Activated CD8-positive, alpha-beta memory T cell treated with anti-CD3 and anti-CD28 coated beads, Interleukin-2, amount 50 U/mL, for 48 hours (primary cell): ENCODE data around the gene MTUS2.

Source experiments
- DNase-seq: peaks from one replicate; pipeline ENCODE4 v3.0.0-alpha.2; 2020

The MTUS2 gene

GRCh38 chr13:29117663-29118062 lies 297.5 kb downstream of the MTUS2 start:
- DNase-seq, result no peak

GRCh38 chr13:29118471-29118870 lies 298.3 kb downstream of the MTUS2 start:
- no peak for DNase-seq

DNA sequence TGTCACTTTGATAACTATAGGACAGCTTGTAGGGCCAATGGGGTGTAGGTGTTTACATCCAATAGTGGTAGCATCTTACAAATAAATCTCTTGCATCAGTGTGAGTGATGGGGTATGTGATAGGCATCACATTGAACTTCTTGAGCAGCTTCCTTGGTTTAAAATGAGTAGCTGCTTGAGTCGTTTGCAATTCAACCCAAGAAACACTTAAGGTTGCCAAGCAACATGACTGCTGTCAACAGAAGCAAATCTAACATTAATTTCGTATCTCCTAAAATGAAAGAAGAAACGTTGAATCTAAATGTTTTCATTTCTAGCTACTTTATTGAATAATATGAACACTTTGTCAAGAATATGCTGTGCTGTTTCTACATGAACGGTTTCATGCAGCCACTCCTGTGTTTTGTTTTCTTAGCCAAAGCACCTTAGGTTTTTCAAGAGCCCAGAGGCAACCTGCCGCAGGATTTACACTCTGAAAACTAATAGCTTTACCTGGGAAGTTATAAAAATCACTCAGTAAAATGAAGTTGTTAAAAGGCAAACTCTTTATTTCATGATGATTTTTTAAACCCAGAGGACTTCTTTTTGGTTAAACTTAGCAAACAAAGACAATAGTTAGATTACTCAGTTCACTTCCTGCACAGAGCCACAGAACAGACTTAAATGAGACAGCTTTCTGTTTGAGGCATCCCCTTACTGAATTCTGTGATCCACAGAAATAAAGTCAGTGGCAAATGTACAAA lies 305.2 kb downstream of the MTUS2 start:
- no peak for DNase-seq

- DNase-seq, result no peak
These were observed 305.8 kb downstream of the MTUS2 start for GRCh38 chr13:29125934-29126424.

DNA sequence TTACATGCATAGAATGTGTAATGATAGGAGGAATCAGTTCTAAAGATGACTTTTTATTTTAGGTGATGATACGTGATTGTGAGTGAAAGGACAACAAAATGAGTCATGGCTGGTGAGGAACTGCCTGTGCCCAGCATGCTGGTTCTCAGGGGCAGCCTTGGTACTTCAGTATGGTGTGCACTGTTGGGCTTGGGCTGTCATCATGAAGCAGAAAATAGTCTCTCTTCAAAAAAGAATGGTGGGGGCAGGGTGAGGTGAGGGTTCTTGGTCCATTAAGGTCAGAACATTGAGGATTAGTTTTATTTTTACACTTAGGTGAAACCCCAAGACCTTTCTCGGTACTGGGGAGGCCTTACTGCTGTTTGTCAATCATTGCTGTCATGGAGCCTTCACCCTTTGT lies 309.5 kb downstream of the MTUS2 start:
- no peak for DNase-seq

- DNase-seq, result no peak
These were observed 311.0 kb downstream of the MTUS2 start for GRCh38 chr13:29131159-29131558.

GRCh38 chr13:29131881-29132668 lies 311.9 kb downstream of the MTUS2 start:
- DNase-seq, result no peak

GRCh38 chr13:29136341-29136740 lies 316.2 kb downstream of the MTUS2 start:
- no peak for DNase-seq

GRCh38 chr13:29137016-29137415 lies 316.9 kb downstream of the MTUS2 start:
- DNase-seq, result no peak

DNA sequence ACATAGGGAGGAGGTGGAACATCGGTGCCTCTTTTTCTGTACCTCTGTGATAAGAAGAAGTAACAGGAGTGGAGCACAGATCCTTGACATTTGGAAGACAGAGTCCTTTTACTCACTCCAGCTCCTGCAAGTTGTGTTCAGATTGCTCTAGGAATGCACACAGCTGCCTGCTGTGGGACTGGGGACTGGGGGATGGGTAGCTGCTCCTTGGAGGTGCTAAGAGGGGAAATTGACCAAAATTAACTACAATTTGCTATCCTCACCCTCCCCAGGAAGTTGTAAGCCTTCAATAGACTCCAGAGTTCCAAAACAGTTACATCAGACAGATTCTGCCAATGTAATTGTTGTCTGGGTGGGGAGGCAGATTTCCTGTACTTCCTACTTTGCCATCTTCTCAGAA lies 317.9 kb downstream of the MTUS2 start:
- no peak for DNase-seq

DNA sequence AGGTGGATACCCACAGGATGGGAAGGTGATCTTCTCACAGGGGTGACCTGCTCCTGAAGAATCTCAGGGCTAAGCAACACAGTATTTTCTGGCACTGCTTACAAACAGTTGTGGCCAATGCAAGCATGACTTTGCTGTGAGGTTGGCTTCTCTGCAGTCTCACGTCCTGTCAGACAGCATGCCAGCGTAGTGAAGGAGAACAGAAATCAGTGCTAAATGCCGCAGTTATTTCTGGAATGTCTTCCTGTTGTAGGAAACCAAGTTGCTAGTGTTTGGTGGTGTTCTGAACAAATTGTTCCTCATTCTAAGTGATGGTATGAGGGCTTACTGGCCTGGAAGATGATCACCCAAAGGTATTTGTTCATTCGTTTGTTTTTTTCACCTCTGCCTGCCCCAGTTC lies 320.1 kb downstream of the MTUS2 start:
- DNase-seq, result no peak

GRCh38 chr13:29143847-29144246 lies 323.7 kb downstream of the MTUS2 start:
- no peak for DNase-seq

DNA sequence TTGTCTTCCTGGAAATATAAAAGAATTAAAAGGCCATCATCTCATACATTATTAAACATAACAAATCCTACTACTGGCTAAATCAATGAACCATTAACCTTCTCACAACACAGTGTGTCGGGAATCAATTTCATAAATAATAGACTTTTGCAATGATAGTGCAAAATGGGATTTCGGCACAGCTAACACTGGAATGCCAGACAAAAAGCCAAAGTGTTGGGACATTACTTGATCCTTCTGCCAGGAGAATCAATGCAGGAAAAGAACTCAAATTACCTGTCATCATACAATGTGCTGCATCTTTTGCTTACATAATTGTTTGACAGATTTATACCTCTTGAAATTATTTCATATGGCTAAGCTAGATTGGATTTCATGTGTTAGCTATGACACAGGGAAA lies 334.3 kb downstream of the MTUS2 start:
- DNase-seq, result no peak

GRCh38 chr13:29156136-29156535 lies 336.0 kb downstream of the MTUS2 start:
- no peak for DNase-seq

- no peak for DNase-seq
These were observed 339.7 kb downstream of the MTUS2 start for GRCh38 chr13:29159871-29160270.

- no peak for DNase-seq
These were observed 340.7 kb downstream of the MTUS2 start for GRCh38 chr13:29160862-29161261.

DNA sequence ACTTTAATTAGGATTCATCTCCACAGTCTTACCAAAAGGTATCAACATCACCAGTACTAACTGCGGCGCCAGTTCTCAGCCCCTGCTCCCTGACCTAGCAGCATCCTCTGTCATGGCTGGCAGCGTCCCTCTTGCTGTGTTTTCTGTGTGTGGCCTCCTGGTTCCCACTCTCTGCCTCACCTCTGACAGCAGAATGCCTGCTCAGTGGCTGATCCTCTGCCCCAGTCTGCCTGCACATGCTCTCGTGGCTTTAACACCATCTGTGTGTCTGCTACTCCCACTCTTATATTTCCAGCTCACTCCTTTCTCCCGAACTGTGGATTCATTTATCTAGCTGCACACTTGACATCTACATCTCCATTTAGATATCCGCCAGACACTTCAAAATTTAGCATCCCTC lies 341.5 kb downstream of the MTUS2 start:
- no peak for DNase-seq

DNA sequence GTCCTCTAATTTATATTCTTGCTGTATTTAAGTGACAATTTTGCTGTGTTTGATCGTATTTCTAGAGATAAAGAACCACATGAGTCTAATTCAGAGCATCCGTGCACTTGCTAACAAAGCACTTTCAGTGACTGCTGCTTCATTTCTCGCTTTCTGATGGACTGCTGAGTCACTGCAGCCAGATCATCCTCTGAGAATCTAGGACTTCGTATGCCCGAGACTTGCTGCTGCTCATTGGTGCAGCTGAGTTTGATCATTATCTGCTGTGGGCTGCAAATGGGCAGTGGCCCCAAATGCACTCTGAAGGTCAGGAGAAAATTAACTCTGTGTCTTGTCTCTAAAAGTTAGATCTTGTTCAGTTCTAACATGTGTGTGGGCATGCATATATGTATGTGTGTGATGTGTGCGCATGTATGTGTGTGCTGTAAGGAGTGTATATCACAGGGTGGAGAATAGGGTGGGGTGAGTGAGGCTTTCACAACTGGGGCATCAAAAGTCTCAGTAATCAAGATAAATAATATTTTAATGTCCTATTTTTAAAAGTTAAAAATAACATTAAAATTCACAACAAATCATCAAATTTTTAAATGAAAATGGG lies 342.6 kb downstream of the MTUS2 start:
- DNase-seq, result no peak

- DNase-seq, result no peak
These were observed 344.0 kb downstream of the MTUS2 start for GRCh38 chr13:29164116-29164515.

DNA sequence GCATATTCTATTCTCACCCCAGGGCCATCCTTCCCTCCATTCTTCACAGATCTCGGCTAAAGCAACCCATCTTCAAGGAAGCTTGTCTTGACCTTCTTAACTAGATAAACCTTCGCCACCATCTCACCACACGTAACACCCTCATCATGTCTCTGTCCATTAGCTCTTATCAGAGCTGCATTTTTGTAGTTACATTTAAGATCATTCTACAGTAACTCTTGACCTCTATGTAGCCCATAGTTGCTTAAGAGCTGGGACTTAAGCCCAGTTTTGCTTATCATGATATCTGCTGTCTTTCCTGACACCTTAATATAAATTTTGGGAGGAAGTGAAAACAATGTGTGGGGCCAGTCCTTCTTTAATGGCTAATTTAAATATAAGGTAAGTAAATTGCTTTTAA lies 345.1 kb downstream of the MTUS2 start:
- DNase-seq, result no peak

GRCh38 chr13:29165840-29166239 lies 345.7 kb downstream of the MTUS2 start:
- no peak for DNase-seq

- DNase-seq, result no peak
These were observed 350.4 kb downstream of the MTUS2 start for GRCh38 chr13:29170436-29171082.

GRCh38 chr13:29171244-29171643 lies 351.1 kb downstream of the MTUS2 start:
- no peak for DNase-seq
